WERI-Rb-1 (cell line): ENCODE data around the gene PLEKHA4.

ENCODE experiments used
- DNase-seq: peaks from one replicate; pipeline ENCODE4 v3.0.0-alpha.2; 2020
- H3K27ac ChIP-seq: fragments of 250-450 bp; sonication (Bioruptor Pico); 2 replicates; pipeline ENCODE4 v1.5.1; 2020; ENCODE audit warnings: mild to moderate bottlenecking, moderate library complexity
- H3K27me3 ChIP-seq: fragments of 250-450 bp; sonication (Bioruptor Pico); 2 replicates; pipeline ENCODE4 v1.5.1; 2021; ENCODE audit warnings: mild to moderate bottlenecking, low read depth, moderate library complexity; ENCODE audit not compliant: insufficient read depth, severe bottlenecking
- H3K36me3 ChIP-seq: fragments of 250-450 bp; sonication (Bioruptor Pico); 2 replicates; pipeline ENCODE4 v1.5.1; 2020; ENCODE audit warnings: mild to moderate bottlenecking, moderate library complexity
- H3K4me3 ChIP-seq: 2 replicates; pipeline ENCODE4 v1.5.1; 2011; ENCODE audit warnings: low read depth, mild to moderate bottlenecking, control low read depth, low read length
- H3K9me3 ChIP-seq: fragments of 250-450 bp; sonication (Bioruptor Pico); 2 replicates; pipeline ENCODE4 v1.5.1; 2021; ENCODE audit warnings: mild to moderate bottlenecking, moderate library complexity; ENCODE audit not compliant: severe bottlenecking
- TF ChIP-seq, protein P1 (sequence below): IDR thresholded peaks from 2 replicates; pipeline ENCODE4 v1.5.1; 2011; ENCODE audit warnings: low read depth, mild to moderate bottlenecking, control low read depth, inconsistent platforms, low read length

The PLEKHA4 gene

DNA sequence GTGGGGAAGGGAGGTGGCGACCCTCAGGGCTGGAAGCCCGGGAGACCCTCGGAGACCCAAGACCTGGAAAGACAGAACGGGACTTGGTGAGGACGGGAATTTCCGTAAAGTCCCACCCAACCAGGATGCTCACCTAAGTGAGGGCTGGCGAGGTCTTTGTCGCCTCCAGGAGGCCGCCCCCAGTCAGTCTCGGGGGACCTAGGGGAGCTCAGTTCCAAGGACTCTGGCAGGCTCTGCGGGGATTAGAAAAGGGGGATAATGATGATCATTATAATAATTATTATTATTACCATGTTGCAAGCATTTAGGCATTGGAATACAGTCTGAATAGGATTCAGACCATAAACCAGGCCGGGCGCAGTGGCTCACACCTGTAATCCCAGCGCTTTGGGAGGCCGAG is 23.0 kb downstream of the PLEKHA4 start:
- H3K4me3 ChIP-seq: no peak overlapping the region
- H3K9me3 ChIP-seq: no peaks in the 10 kb centered on the region
- DNase-seq: no peak
- H3K27me3 ChIP-seq: no peaks in the 10 kb centered on the region
- TF ChIP-seq, protein P1, sequence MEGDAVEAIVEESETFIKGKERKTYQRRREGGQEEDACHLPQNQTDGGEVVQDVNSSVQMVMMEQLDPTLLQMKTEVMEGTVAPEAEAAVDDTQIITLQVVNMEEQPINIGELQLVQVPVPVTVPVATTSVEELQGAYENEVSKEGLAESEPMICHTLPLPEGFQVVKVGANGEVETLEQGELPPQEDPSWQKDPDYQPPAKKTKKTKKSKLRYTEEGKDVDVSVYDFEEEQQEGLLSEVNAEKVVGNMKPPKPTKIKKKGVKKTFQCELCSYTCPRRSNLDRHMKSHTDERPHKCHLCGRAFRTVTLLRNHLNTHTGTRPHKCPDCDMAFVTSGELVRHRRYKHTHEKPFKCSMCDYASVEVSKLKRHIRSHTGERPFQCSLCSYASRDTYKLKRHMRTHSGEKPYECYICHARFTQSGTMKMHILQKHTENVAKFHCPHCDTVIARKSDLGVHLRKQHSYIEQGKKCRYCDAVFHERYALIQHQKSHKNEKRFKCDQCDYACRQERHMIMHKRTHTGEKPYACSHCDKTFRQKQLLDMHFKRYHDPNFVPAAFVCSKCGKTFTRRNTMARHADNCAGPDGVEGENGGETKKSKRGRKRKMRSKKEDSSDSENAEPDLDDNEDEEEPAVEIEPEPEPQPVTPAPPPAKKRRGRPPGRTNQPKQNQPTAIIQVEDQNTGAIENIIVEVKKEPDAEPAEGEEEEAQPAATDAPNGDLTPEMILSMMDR: no peak
- H3K27ac ChIP-seq: no peak overlapping the region
- 0 out of 2 replicates have a peak, but pooled peaks cover 3% of the 10 kb centered on the region for H3K36me3 ChIP-seq

DNA sequence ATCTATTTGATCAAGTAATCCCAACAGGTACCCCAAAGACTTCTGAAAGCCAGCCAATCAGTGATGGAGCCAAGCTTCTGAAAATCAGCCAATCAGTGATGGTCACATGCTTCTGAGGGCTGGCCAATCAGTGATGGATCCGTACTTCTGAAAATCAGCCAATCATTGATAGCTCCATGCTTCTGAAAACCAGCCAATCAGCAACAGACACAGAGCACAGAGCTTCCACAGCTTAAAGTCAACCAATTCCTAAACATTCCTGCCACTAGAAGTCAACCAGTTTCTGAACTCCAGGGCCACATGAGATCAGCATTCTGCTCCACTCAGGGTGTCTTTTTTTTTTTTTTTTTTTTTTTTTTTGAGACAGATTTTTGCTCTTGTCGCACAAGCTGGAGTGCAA is 23.9 kb downstream of the PLEKHA4 start:
- H3K36me3 ChIP-seq: 0 out of 2 replicates have a peak, but pooled peaks cover 3% of the 10 kb centered on the region
- no peaks in the 10 kb centered on the region for H3K9me3 ChIP-seq
- no peak overlapping the region for H3K4me3 ChIP-seq
- H3K27me3 ChIP-seq: no peaks in the 10 kb centered on the region
- DNase-seq: no peak
- no peak overlapping the region for H3K27ac ChIP-seq
- TF ChIP-seq, protein P1: no peak

- TF ChIP-seq, protein P1: peak; percentile 66
- no peak overlapping the region for H3K27ac ChIP-seq
- no peak overlapping the region for H3K4me3 ChIP-seq
- peak; percentile 55 for DNase-seq
- 0 out of 2 replicates have a peak, but pooled peaks cover 3% of the 10 kb centered on the region for H3K36me3 ChIP-seq
- no peaks in the 10 kb centered on the region for H3K9me3 ChIP-seq
- H3K27me3 ChIP-seq: no peaks in the 10 kb centered on the region
Measured at GRCh38 chr19:48842789-48843162, 25.6 kb downstream of the PLEKHA4 start.

DNA sequence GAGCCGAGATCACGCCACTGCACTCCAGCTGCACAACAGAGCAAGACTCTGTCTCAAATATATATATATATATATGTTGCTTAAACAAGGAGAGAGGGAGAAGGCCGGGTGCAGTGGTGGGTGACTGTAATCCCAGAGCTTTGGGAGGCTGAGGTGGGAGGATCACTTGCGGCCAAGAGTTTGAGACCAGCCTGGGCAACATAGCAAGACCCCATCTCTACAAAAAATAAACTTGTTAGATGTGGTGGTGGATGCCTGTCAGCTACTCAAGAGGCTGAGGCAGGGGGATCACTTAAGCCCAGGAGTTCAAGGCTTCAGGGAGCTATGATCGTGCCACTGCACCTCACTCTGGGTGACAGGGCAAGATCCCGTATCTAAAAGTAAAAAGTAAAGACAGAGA is 26.8 kb downstream of the PLEKHA4 start:
- Histone ChIP-seq H3K27ac (no peak overlapping the region), H3K36me3 (0 out of 2 replicates have a peak, but pooled peaks cover 3% of the 10 kb centered on the region), H3K27me3 (no peaks in the 10 kb centered on the region), H3K4me3 (no peak overlapping the region), H3K9me3 (no peaks in the 10 kb centered on the region)
- TF ChIP-seq, protein P1: no peak
- DNase-seq: no peak

GRCh38 chr19:48841047-48841446 is 27.4 kb downstream of the PLEKHA4 start:
- H3K36me3 ChIP-seq: 0 out of 2 replicates have a peak, but pooled peaks cover 3% of the 10 kb centered on the region
- H3K27ac ChIP-seq: no peak overlapping the region
- no peak for DNase-seq
- no peaks in the 10 kb centered on the region for H3K9me3 ChIP-seq
- TF ChIP-seq, protein P1: no peak
- no peak overlapping the region for H3K4me3 ChIP-seq
- H3K27me3 ChIP-seq: no peaks in the 10 kb centered on the region

DNA sequence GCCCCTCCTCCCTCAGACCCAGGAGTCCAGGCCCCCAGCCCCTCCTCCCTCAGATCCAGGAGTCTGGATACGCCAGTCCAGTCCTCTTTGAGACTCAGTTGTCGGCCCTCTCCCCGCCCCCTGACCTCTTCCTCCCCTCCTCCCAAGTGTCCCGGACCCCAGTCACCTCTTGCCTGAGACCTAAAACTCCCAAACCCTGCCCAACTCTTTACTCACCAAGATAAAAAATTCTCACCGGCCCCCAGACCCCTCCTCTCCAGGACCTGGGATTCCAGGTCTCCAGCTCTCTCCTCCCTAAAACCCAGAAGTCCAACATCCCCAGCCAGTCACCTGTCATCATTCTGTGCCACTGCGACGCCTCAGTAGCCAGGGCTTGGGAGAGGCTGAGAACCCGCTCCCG is 30.7 kb downstream of the PLEKHA4 start:
- no peaks in the 10 kb centered on the region for H3K27me3 ChIP-seq
- no peaks in the 10 kb centered on the region for H3K36me3 ChIP-seq
- DNase-seq: no peak
- H3K4me3 ChIP-seq: peak overlapping the region; percentile 65
- no peaks in the 10 kb centered on the region for H3K9me3 ChIP-seq
- no peak overlapping the region for H3K27ac ChIP-seq
- TF ChIP-seq, protein P1: no peak
